DND-41 (cell line): Measurements from ENCODE around the gene IQCM.

Experiments
- CTCF ChIP-seq: IDR thresholded peaks from 2 replicates; pipeline ENCODE4 v1.5.1; 2012; ENCODE audit warnings: borderline replicate concordance, low read length, moderate library complexity, mild to moderate bottlenecking; ENCODE audit not compliant: poor library complexity, severe bottlenecking; ENCODE audit errors: extremely low read depth
- EZH2 ChIP-seq: IDR thresholded peaks from 3 replicates; pipeline ENCODE4 v1.6.1; 2012; ENCODE audit warnings: borderline replicate concordance, low read depth, mild to moderate bottlenecking, moderate library complexity, low read length, inconsistent platforms; ENCODE audit not compliant: severe bottlenecking

DNA sequence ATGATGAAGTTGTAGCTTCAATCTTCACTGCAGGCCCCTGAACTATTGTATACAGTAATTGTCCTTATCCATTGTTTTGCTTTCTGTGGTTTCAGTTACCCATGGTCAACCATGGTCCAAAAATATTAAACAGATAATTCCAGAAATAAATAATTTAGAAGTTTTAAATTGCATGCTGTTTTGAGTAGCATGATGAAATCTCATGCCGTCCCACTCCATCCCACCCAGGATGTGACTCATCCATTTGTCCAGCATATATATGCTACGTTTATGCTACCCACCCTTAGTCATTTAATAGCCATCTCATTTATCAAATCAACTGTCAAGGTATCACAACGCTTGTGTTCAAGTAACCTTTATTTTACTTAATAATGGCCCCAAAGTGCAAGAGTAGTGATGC, 34.5 kb downstream of the IQCM start:
- TF ChIP-seq CTCF: no peak
- no peak for TF ChIP-seq EZH2
